K562 treated with DMSO at 1 percent for 4 hours (cell line): Measurements from ENCODE around the gene CCND3. TPM values are rescaled to one million over a fixed set of nuclear protein-coding genes. Genes with fewer than 3 reads are reported as not detected.

Source experiments
- total RNA-seq: library from RNA; unstranded; fragments of 300-600 nt; gene quantifications from 2 replicates; pipeline ENCODE4 v1.2.3, GENCODE V29; 2022; ENCODE audit not compliant: insufficient read depth

CCND3 gene
- total RNA-seq, result 168 and 178 TPM in 2 replicates

GRCh38 chr6:41941280-41942066, at the start of gene CCND3:
Gene CCND3, minus strand, starts transcription at chr6:41941808. Its CDS starts 159 bp downstream, at chr6:41941649.

GRCh38 chr6:41920921-41921711, 20.5 kb downstream of the CCND3 start, which contains the start of the genes BYSL and MED20:
Gene BYSL, plus strand, starts transcription at chr6:41921499. Its CDS starts 64 bp downstream, at chr6:41921563.
Gene MED20, minus strand, starts transcription at chr6:41921139. Its CDS starts 121 bp downstream, at chr6:41921018.

GRCh38 chr6:41895300-41896233, 46.0 kb downstream of the CCND3 start, which contains the start of gene USP49:
Gene USP49, minus strand, starts transcription at chr6:41895375. Its CDS starts 88,392 bp downstream, at chr6:41806983.

Other genes with a start within 250 kb of the CCND3 start
- gene TFEB, start 206.2 kb downstream of the CCND3 start, total RNA-seq, result 2.4 and 3.4 TPM in 2 replicates
- gene PGC, start 194.4 kb downstream of the CCND3 start, total RNA-seq, result 1.0 and 1.1 TPM in 2 replicates
- 4.5 and 5.4 TPM in 2 replicates for gene FRS3, start 161.9 kb downstream of the CCND3 start, total RNA-seq
- gene PRICKLE4, start 161.0 kb downstream of the CCND3 start, total RNA-seq, result 1.2 TPM in 1 of 2 replicates, not detected in the other
- 449 and 456 TPM in 2 replicates for gene TOMM6, start 154.1 kb downstream of the CCND3 start, total RNA-seq
- 7.7 and 10.6 TPM in 2 replicates for gene USP49, start 46.4 kb downstream of the CCND3 start, total RNA-seq
- gene MED20, start 20.7 kb downstream of the CCND3 start, total RNA-seq, result 14.9 and 17.4 TPM in 2 replicates
- gene BYSL, start 20.3 kb downstream of the CCND3 start, total RNA-seq, result 14.5 and 17.8 TPM in 2 replicates
- gene TAF8, start 108.7 kb upstream of the CCND3 start, total RNA-seq, result 14.2 and 19.9 TPM in 2 replicates
- gene C6orf132, start 200.8 kb upstream of the CCND3 start, total RNA-seq, result 0.11 TPM in 1 of 2 replicates, not detected in the other
- gene GUCA1A, start 231.6 kb upstream of the CCND3 start, total RNA-seq, result not detected in 2 replicates